Measurements from ENCODE around the gene ANGPTL1.

The ANGPTL1 gene

GRCh38 chr1:178870944-178871343 lies at the start of gene ANGPTL1:
TSS of gene ANGPTL1 (minus strand) at chr1:178871077. CDS start at chr1:178865776, 5,301 bp downstream.
- Histone ChIP-seq H3K4me3 (ENCODE audit: low read depth, low read length) (no peak within 1 kb of the TSS), H3K9ac (ENCODE audit: low read depth, low read length) (no peak within 1 kb of the TSS)

DNA sequence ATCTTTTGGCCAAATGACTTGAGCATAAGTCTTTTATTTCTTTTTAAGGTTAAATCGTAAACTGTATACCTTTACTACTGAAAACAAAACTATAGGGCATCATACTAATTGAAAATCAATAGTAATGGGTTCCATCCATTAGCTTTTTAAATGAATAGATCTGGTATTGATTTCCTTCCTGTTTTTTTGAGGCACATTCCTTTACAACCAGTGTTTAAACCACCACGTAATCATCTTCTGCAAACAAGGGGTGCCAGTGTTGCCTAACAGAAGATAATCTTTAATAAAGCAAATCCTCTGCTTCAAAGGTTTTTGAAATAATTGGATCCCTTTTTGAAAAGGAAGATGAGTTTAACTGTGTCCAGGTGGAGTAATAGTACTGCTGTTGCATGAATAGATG lies 48.7 kb upstream of the ANGPTL1 start:
- no peaks in the 10 kb centered on the region for H3K4me1 ChIP-seq (ENCODE audit: control insufficient read depth, insufficient read depth, low read length)
- no peak overlapping the region for H3K9ac ChIP-seq (ENCODE audit: low read depth, low read length)
- no peaks in the 10 kb centered on the region for H3K9me3 ChIP-seq (ENCODE audit: control insufficient read depth, insufficient read depth, low read length)
- no peaks in the 10 kb centered on the region for H3K36me3 ChIP-seq (ENCODE audit: control insufficient read depth, insufficient read depth, low read length)
- H3K4me3 ChIP-seq (ENCODE audit: low read depth, low read length) = no peak overlapping the region
- H3K27me3 ChIP-seq (ENCODE audit: control insufficient read depth, insufficient read depth, low read length) = no peaks in the 10 kb centered on the region

More at GRCh38 chr1:178870944-178871343, at the start of gene ANGPTL1:
- Histone ChIP-seq H3K36me3 (ENCODE audit: control insufficient read depth, insufficient read depth, low read length) (no peaks in the 10 kb centered on the region), H3K4me1 (ENCODE audit: control insufficient read depth, insufficient read depth, low read length) (peaks cover 15% of the 10 kb centered on the region), H3K9me3 (ENCODE audit: control insufficient read depth, insufficient read depth, low read length) (no peaks in the 10 kb centered on the region), H3K27me3 (ENCODE audit: control insufficient read depth, insufficient read depth, low read length) (no peaks in the 10 kb centered on the region)

- Histone ChIP-seq H3K36me3 (ENCODE audit: control insufficient read depth, insufficient read depth, low read length) (no peaks in the 10 kb centered on the region), H3K4me3 (ENCODE audit: low read depth, low read length) (no peak overlapping the region), H3K9ac (ENCODE audit: low read depth, low read length) (no peak overlapping the region), H3K4me1 (ENCODE audit: control insufficient read depth, insufficient read depth, low read length) (no peaks in the 10 kb centered on the region), H3K9me3 (ENCODE audit: control insufficient read depth, insufficient read depth, low read length) (no peaks in the 10 kb centered on the region), H3K27me3 (ENCODE audit: control insufficient read depth, insufficient read depth, low read length) (no peaks in the 10 kb centered on the region)
These were observed 48.1 kb upstream of the ANGPTL1 start for GRCh38 chr1:178918955-178919354.

DNA sequence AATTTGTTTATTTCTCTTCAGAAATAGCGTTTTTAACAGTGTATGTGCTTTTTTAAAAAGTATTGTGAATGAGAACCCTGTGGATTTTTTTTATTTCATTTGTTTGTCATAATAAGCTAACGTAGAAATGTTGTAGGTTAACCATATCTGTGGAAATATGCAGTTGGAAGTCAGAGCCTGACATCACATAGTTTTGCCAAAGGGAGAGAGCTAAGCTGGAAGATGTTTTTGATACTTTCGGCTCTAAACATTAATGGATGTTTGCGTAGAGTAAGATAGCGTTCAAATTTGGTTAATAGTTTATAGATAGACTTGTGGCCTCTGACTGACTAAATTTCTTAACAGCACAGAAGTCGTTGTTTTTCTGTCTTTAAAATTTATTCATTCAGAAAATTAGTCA lies 47.4 kb upstream of the ANGPTL1 start:
- no peaks in the 10 kb centered on the region for H3K36me3 ChIP-seq (ENCODE audit: control insufficient read depth, insufficient read depth, low read length)
- no peaks in the 10 kb centered on the region for H3K27me3 ChIP-seq (ENCODE audit: control insufficient read depth, insufficient read depth, low read length)
- no peaks in the 10 kb centered on the region for H3K4me1 ChIP-seq (ENCODE audit: control insufficient read depth, insufficient read depth, low read length)
- H3K9me3 ChIP-seq (ENCODE audit: control insufficient read depth, insufficient read depth, low read length) = no peaks in the 10 kb centered on the region
- H3K4me3 ChIP-seq (ENCODE audit: low read depth, low read length) = no peak overlapping the region
- H3K9ac ChIP-seq (ENCODE audit: low read depth, low read length) = no peak overlapping the region

GRCh38 chr1:178916448-178917174 lies 45.7 kb upstream of the ANGPTL1 start:
- H3K9me3 ChIP-seq (ENCODE audit: control insufficient read depth, insufficient read depth, low read length) = no peaks in the 10 kb centered on the region
- H3K4me3 ChIP-seq (ENCODE audit: low read depth, low read length) = no peak overlapping the region
- no peaks in the 10 kb centered on the region for H3K27me3 ChIP-seq (ENCODE audit: control insufficient read depth, insufficient read depth, low read length)
- H3K9ac ChIP-seq (ENCODE audit: low read depth, low read length) = no peak overlapping the region
- H3K4me1 ChIP-seq (ENCODE audit: control insufficient read depth, insufficient read depth, low read length) = no peaks in the 10 kb centered on the region
- no peaks in the 10 kb centered on the region for H3K36me3 ChIP-seq (ENCODE audit: control insufficient read depth, insufficient read depth, low read length)

- Histone ChIP-seq H3K9me3 (ENCODE audit: control insufficient read depth, insufficient read depth, low read length) (no peaks in the 10 kb centered on the region), H3K4me1 (ENCODE audit: control insufficient read depth, insufficient read depth, low read length) (no peaks in the 10 kb centered on the region), H3K4me3 (ENCODE audit: low read depth, low read length) (no peak overlapping the region), H3K27me3 (ENCODE audit: control insufficient read depth, insufficient read depth, low read length) (no peaks in the 10 kb centered on the region), H3K9ac (ENCODE audit: low read depth, low read length) (no peak overlapping the region), H3K36me3 (ENCODE audit: control insufficient read depth, insufficient read depth, low read length) (no peaks in the 10 kb centered on the region)
These were observed 41.7 kb upstream of the ANGPTL1 start for GRCh38 chr1:178912597-178912996.

DNA sequence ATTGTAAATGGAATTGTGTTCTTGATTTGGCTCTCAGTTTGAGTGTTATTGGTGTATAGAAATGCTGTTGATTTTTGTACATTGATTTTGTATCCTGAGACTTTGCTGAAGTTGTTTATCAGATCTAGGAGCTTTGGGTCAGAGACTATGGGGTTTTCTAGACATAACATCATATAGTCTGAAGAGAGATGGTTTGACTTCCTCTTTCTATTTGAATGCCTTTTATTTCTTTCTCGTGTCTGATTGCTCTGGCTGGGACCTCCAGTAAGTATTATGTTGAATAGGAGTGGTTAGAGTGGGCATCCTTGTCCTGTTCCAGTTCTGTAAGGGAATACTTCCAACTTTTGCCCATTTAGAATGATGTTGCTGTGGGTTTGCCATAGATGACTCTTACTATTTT lies 39.1 kb upstream of the ANGPTL1 start:
- Histone ChIP-seq H3K27me3 (ENCODE audit: control insufficient read depth, insufficient read depth, low read length) (no peaks in the 10 kb centered on the region), H3K36me3 (ENCODE audit: control insufficient read depth, insufficient read depth, low read length) (no peaks in the 10 kb centered on the region), H3K9me3 (ENCODE audit: control insufficient read depth, insufficient read depth, low read length) (no peaks in the 10 kb centered on the region), H3K9ac (ENCODE audit: low read depth, low read length) (no peak overlapping the region), H3K4me1 (ENCODE audit: control insufficient read depth, insufficient read depth, low read length) (no peaks in the 10 kb centered on the region), H3K4me3 (ENCODE audit: low read depth, low read length) (no peak overlapping the region)

GRCh38 chr1:178908358-178908757 lies 37.5 kb upstream of the ANGPTL1 start:
- Histone ChIP-seq H3K36me3 (ENCODE audit: control insufficient read depth, insufficient read depth, low read length) (no peaks in the 10 kb centered on the region), H3K9me3 (ENCODE audit: control insufficient read depth, insufficient read depth, low read length) (no peaks in the 10 kb centered on the region), H3K4me3 (ENCODE audit: low read depth, low read length) (no peak overlapping the region), H3K9ac (ENCODE audit: low read depth, low read length) (no peak overlapping the region), H3K27me3 (ENCODE audit: control insufficient read depth, insufficient read depth, low read length) (no peaks in the 10 kb centered on the region), H3K4me1 (ENCODE audit: control insufficient read depth, insufficient read depth, low read length) (no peaks in the 10 kb centered on the region)

DNA sequence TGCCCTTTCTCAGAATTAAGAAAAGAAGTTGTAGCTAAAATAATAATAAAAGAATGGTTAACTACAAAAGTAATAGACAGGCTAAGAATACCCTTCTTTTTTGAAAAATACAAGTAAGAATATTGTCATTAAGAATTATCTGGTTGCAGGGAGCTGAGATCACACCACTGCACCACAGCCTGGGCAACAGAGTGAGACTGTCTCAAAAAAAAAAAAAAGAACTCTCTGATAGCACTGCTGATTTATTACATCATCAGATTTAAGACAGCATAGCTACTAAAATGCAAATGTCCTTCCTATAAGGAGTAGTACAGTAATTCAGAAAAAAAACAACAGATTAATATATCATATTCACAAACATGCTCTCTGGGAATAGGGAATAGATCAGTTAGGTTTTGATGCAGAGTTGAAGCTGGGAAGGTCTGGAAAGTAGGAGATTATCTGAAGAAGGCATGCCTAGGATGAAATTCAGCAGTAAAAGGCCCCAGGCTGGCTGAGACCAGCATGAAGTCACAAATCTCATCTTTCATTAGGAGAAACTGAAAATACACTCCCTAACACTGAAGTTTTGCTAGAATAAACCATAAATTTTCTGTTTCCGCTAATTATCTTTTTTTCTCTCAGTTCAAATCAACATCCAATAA lies 30.7 kb upstream of the ANGPTL1 start:
- H3K4me3 ChIP-seq (ENCODE audit: low read depth, low read length) = no peak overlapping the region
- H3K4me1 ChIP-seq (ENCODE audit: control insufficient read depth, insufficient read depth, low read length) = no peaks in the 10 kb centered on the region
- H3K27me3 ChIP-seq (ENCODE audit: control insufficient read depth, insufficient read depth, low read length) = no peaks in the 10 kb centered on the region
- H3K36me3 ChIP-seq (ENCODE audit: control insufficient read depth, insufficient read depth, low read length) = no peaks in the 10 kb centered on the region
- no peak overlapping the region for H3K9ac ChIP-seq (ENCODE audit: low read depth, low read length)
- H3K9me3 ChIP-seq (ENCODE audit: control insufficient read depth, insufficient read depth, low read length) = no peaks in the 10 kb centered on the region

DNA sequence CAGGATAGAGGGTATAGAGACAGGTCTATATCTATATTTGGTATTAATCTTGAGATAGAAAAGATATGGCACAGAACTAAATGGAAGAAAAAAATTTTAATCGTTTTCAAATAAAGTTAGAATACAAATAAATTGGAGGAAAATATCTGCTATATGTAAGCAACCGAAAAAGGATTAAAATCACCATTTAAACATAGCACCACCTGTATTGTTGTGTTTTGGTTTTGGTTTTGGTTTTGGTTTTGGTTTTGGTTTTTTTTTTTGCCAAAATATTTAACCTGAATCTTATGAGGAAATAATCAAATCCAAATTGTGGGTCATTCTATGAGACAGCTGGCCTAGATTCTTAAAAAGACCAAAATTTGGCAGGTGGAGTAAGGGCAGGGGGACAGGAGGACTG lies 28.5 kb upstream of the ANGPTL1 start:
- no peak overlapping the region for H3K4me3 ChIP-seq (ENCODE audit: low read depth, low read length)
- no peaks in the 10 kb centered on the region for H3K9me3 ChIP-seq (ENCODE audit: control insufficient read depth, insufficient read depth, low read length)
- peaks cover 3% of the 10 kb centered on the region for H3K36me3 ChIP-seq (ENCODE audit: control insufficient read depth, insufficient read depth, low read length)
- H3K4me1 ChIP-seq (ENCODE audit: control insufficient read depth, insufficient read depth, low read length) = no peaks in the 10 kb centered on the region
- H3K27me3 ChIP-seq (ENCODE audit: control insufficient read depth, insufficient read depth, low read length) = no peaks in the 10 kb centered on the region
- no peak overlapping the region for H3K9ac ChIP-seq (ENCODE audit: low read depth, low read length)

DNA sequence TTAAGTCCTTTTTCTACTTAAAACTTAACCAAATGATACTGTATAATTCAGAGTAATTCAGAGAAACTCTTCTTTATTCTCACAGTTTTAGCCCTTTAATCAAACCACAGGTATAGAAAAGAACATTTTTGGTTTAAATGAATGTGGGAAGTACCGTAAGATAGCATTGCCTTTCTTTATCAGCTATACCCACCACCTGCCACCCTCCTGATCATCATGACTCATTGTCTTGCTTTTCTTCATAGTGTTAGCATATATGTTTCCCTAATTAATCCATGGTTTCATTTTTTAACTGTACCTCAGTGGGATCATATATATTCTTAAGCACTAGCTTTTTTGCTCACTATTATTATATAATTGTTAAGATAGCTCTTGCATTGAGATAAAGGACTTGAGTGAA lies 27.5 kb upstream of the ANGPTL1 start:
- Histone ChIP-seq H3K9ac (ENCODE audit: low read depth, low read length) (no peak overlapping the region), H3K4me1 (ENCODE audit: control insufficient read depth, insufficient read depth, low read length) (no peaks in the 10 kb centered on the region), H3K4me3 (ENCODE audit: low read depth, low read length) (no peak overlapping the region), H3K27me3 (ENCODE audit: control insufficient read depth, insufficient read depth, low read length) (no peaks in the 10 kb centered on the region), H3K9me3 (ENCODE audit: control insufficient read depth, insufficient read depth, low read length) (no peaks in the 10 kb centered on the region), H3K36me3 (ENCODE audit: control insufficient read depth, insufficient read depth, low read length) (peaks cover 3% of the 10 kb centered on the region)

- H3K4me1 ChIP-seq (ENCODE audit: control insufficient read depth, insufficient read depth, low read length) = no peaks in the 10 kb centered on the region
- no peak overlapping the region for H3K4me3 ChIP-seq (ENCODE audit: low read depth, low read length)
- H3K9ac ChIP-seq (ENCODE audit: low read depth, low read length) = no peak overlapping the region
- peaks cover 3% of the 10 kb centered on the region for H3K36me3 ChIP-seq (ENCODE audit: control insufficient read depth, insufficient read depth, low read length)
- H3K9me3 ChIP-seq (ENCODE audit: control insufficient read depth, insufficient read depth, low read length) = no peaks in the 10 kb centered on the region
- no peaks in the 10 kb centered on the region for H3K27me3 ChIP-seq (ENCODE audit: control insufficient read depth, insufficient read depth, low read length)
These were observed 25.1 kb upstream of the ANGPTL1 start for GRCh38 chr1:178895928-178896327.

Data from iPS-15b (cell line).